Endothelial cell (in vitro differentiated cells): ENCODE measurements around the gene MEI1. TPM values are rescaled to one million over a fixed set of nuclear protein-coding genes. Genes with fewer than 3 reads are reported as not detected.
"Not testable (repeated sequence)": the region's sequence is repeated elsewhere in the genome, so short reads cannot be mapped to it uniquely, and the experiment has no call there.

Experiments
- DNase-seq: peaks from one replicate; pipeline ENCODE4 v3.0.0; 2021; ENCODE audit warnings: low spot score
- H3K27ac Mint-ChIP-seq: one replicate; pipeline ENCODE4 v1.8.0; 2021; ENCODE audit warnings: mixed read lengths, inconsistent platforms; ENCODE audit not compliant: unreplicated experiment
- H3K27me3 Mint-ChIP-seq: one replicate; pipeline ENCODE4 v1.8.0; 2021; ENCODE audit warnings: mild to moderate bottlenecking, moderate library complexity, mixed read lengths, inconsistent platforms; ENCODE audit not compliant: unreplicated experiment
- H3K36me3 Mint-ChIP-seq: one replicate; pipeline ENCODE4 v1.8.0; 2021; ENCODE audit warnings: mild to moderate bottlenecking, low read depth, mixed read lengths, inconsistent platforms; ENCODE audit not compliant: unreplicated experiment
- H3K4me1 Mint-ChIP-seq: one replicate; pipeline ENCODE4 v1.8.0; 2021; ENCODE audit warnings: mild to moderate bottlenecking, mixed read lengths, inconsistent platforms; ENCODE audit not compliant: unreplicated experiment
- H3K4me3 Mint-ChIP-seq: one replicate; pipeline ENCODE4 v1.8.0; 2021; ENCODE audit warnings: mild to moderate bottlenecking, mixed read lengths, inconsistent platforms; ENCODE audit not compliant: unreplicated experiment
- H3K9me3 Mint-ChIP-seq: one replicate; pipeline ENCODE4 v1.8.0; 2021; ENCODE audit warnings: mixed read lengths, inconsistent platforms; ENCODE audit not compliant: unreplicated experiment
- total RNA-seq: library from RNA; stranded (reverse); fragmentation: NEBNext Ultra II Directional; extraction: Animal tissue kit (Norgen Biotek cat#: 25700); gene quantifications from one replicate; pipeline ENCODE4 v1.2.1, GENCODE V29; 2021; ENCODE audit not compliant: unreplicated experiment
- TF ChIP-seq, protein P1 (sequence below): fragments of 200-600 bp; sonication (generic); IDR thresholded peaks from one replicate; pipeline ENCODE4 v1.5.0; 2021; ENCODE audit warnings: antibody characterized with exemption; ENCODE audit not compliant: unreplicated experiment

Gene MEI1
- total RNA-seq, 1 donor from 2014 or later, result 0.38 TPM

DNA sequence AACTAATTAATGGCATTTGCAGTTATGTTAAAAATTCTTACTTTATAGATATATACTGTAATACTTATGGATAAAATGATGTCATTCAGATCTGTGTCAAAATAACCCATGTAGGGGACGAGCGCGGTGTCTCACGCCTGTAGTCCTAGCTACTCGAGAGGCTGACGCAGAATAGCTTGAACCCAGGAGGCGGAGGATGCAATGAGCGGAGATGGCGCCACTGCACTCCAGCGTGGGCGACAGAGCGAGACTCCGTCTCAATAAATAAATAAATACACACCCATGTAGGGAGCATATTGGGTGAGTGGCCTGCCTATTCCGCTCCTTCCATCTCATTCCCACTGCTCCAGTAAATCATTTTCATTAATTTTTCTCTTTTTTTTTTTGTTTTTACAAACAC is 17.7 kb upstream of the MEI1 start:
- H3K27ac Mint-ChIP-seq, result no peak overlapping the region
- H3K9me3 Mint-ChIP-seq, result no peaks in the 10 kb centered on the region
- H3K4me3 Mint-ChIP-seq, result peak overlapping the region; percentile 98
- peaks cover 9% of the 10 kb centered on the region for H3K36me3 Mint-ChIP-seq
- H3K27me3 Mint-ChIP-seq, result peaks cover 4% of the 10 kb centered on the region
- DNase-seq, result no peak
- TF ChIP-seq, protein P1, sequence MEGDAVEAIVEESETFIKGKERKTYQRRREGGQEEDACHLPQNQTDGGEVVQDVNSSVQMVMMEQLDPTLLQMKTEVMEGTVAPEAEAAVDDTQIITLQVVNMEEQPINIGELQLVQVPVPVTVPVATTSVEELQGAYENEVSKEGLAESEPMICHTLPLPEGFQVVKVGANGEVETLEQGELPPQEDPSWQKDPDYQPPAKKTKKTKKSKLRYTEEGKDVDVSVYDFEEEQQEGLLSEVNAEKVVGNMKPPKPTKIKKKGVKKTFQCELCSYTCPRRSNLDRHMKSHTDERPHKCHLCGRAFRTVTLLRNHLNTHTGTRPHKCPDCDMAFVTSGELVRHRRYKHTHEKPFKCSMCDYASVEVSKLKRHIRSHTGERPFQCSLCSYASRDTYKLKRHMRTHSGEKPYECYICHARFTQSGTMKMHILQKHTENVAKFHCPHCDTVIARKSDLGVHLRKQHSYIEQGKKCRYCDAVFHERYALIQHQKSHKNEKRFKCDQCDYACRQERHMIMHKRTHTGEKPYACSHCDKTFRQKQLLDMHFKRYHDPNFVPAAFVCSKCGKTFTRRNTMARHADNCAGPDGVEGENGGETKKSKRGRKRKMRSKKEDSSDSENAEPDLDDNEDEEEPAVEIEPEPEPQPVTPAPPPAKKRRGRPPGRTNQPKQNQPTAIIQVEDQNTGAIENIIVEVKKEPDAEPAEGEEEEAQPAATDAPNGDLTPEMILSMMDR, result no peak
- peaks cover 3% of the 10 kb centered on the region for H3K4me1 Mint-ChIP-seq

DNA sequence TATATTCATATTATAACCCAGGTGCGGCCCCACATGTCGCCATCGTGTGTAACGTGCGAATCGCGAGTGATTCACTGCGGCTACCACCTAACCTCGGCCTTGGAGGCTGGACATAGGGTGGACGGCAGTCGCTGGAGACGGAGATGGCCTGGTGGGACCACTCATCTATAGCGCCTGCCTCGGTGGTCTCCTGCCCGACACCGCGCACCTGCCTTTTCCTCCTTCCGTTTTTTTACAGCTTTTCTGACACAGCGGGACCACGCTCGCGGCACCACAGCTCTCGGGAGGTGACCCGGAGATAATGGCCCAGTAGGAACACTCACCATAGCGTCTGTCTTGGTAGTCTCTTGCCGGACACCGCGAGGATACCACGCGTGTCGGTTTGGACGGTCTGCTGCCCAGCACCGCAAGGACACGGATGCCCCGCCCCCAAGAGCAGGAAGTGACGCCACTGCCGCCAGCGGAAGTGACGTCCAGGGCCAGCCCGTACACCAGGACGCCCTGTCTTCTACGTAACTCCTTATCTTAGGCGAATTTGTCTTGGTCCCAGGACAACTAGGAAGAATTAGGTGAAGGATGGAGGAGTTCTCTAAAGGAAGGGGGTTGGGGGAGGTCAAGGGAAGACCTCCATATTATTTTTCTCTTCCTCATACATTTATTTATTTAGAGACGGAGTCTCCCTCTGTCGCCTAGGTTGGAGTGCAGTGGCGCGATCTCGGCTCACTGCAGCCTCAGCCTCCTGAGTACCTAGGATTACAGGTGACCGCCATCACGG is 17.1 kb upstream of the MEI1 start:
- TF ChIP-seq, protein P1, result no peak
- DNase-seq, result peak; percentile 81
- H3K36me3 Mint-ChIP-seq, result peaks cover 9% of the 10 kb centered on the region

DNA sequence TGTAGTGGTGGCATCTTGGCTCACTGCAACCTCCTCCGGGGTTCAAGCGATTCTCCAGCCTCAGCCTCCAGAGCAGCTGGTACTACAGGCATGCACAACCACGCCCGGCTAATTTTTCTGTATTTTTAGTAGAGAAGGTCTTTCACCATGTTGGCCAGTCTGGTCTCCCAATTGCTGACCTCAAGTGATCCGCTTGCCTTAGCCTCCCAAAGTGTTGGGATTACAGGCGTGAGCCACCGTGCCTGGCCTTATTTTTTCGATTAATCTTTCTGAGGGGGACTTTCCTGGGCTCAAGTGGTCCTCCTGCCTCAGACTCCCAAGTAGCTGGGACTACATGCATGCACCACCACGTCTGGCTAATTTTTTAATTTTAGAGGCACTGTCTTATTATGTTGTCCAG is 16.3 kb upstream of the MEI1 start:
- peaks cover 2% of the 10 kb centered on the region for H3K27me3 Mint-ChIP-seq
- H3K9me3 Mint-ChIP-seq, result no peaks in the 10 kb centered on the region
- peaks cover 6% of the 10 kb centered on the region for H3K36me3 Mint-ChIP-seq
- H3K4me1 Mint-ChIP-seq, result peaks cover 13% of the 10 kb centered on the region
- TF ChIP-seq, protein P1, result no peak
- no peak for DNase-seq
- peak overlapping the region; percentile 70 for H3K27ac Mint-ChIP-seq
- peak overlapping the region; percentile 98 for H3K4me3 Mint-ChIP-seq

More for the DNA sequence above, 17.1 kb upstream of the MEI1 start:
- Mint-ChIP-seq H3K9me3 (no peaks in the 10 kb centered on the region), H3K4me3 (peak overlapping the region; percentile 98), H3K27me3 (peaks cover 4% of the 10 kb centered on the region), H3K4me1 (peaks cover 5% of the 10 kb centered on the region), H3K27ac (peak overlapping the region; percentile 84)

DNA sequence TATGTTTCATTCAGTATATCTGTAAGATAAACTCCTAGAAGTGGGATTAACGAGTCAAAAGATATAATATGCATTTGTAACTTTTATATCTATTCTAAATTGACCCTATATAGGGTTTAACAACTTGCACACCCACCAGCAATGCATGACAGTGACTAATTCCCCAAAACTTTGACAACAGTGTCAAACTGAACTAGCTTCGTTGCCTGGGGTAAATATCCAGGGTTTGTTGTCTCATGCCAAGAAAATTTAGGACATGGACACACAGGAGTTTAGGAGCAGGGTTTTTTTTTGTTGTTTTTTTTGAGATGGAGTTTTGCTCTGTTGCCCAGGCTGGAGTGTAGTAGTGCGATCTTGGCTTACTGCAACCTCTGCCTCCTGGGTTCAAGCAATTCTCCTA is 15.7 kb upstream of the MEI1 start:
- Mint-ChIP-seq H3K27ac (no peak overlapping the region), H3K9me3 (no peaks in the 10 kb centered on the region), H3K36me3 (peaks cover under 1% of the 10 kb centered on the region), H3K27me3 (peaks cover 2% of the 10 kb centered on the region), H3K4me3 (no peak overlapping the region), H3K4me1 (peaks cover 15% of the 10 kb centered on the region)
- TF ChIP-seq, protein P1, result no peak
- DNase-seq, result no peak

- H3K9me3 Mint-ChIP-seq, result no peaks in the 10 kb centered on the region
- H3K27ac Mint-ChIP-seq, result no peak overlapping the region
- DNase-seq, result no peak
- no peaks in the 10 kb centered on the region for H3K36me3 Mint-ChIP-seq
- peaks cover 17% of the 10 kb centered on the region for H3K4me1 Mint-ChIP-seq
- H3K4me3 Mint-ChIP-seq, result no peak overlapping the region
- TF ChIP-seq, protein P1, result no peak
- peaks cover 2% of the 10 kb centered on the region for H3K27me3 Mint-ChIP-seq
These were observed 15.1 kb upstream of the MEI1 start for GRCh38 chr22:41684194-41684593.

DNA sequence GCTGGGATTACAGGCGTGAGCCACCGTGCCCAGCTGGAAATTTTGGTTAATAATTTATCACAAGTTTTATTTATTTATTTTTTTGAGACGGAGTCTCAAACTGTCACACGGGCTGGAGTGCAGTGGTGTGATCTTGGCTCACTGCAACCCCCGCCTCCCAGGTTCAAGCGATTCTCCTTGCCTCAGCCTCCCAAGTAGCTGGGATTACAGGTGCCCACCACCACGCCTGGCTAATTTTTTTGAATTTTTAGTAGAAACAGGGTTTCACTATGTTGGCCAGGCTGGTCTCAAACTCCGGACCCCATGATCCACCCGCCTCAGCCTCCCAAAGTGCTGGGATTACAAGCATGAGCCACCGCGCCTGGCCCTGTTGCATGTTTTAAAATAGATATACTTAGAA is 12.4 kb upstream of the MEI1 start:
- H3K4me1 Mint-ChIP-seq, result peaks cover 17% of the 10 kb centered on the region
- DNase-seq, H3K9me3 Mint-ChIP-seq, H3K27me3 Mint-ChIP-seq, H3K27ac Mint-ChIP-seq, H3K36me3 Mint-ChIP-seq: not testable (repeated sequence)
- H3K4me3 Mint-ChIP-seq, result peak overlapping the region; percentile 92
